Endothelial cell of hepatic sinusoid (primary cell): Measurements from ENCODE around the gene COPB2.
"Not testable (repeated sequence)": the region's sequence is repeated elsewhere in the genome, so short reads cannot be mapped to it uniquely, and the experiment has no call there.

Experiments used
- in situ Hi-C: cut with HindIII; loops from 2 replicates; pipeline ENCODE4 v1.10.0; 2017; ENCODE audit warnings: low sequenced_read_pairs

The COPB2 gene

GRCh38 chr3:139389552-139390368 is at the start of gene COPB2:
COPB2 (minus strand) TSS chr3:139389647; CDS start chr3:139389550, 97 bp downstream.
- in situ Hi-C loops: no loop called here

- in situ Hi-C loops: no loop called here
Observed at GRCh38 chr3:139434764-139435307, 45.4 kb upstream of the COPB2 start.

GRCh38 chr3:139434228-139434627 is 44.8 kb upstream of the COPB2 start:
- in situ Hi-C loops: no loop called here

GRCh38 chr3:139433089-139433488 is 43.6 kb upstream of the COPB2 start:
- in situ Hi-C loops: no loop called here

- in situ Hi-C loops: no loop called here
Observed at GRCh38 chr3:139430493-139430892, 41.0 kb upstream of the COPB2 start.

DNA sequence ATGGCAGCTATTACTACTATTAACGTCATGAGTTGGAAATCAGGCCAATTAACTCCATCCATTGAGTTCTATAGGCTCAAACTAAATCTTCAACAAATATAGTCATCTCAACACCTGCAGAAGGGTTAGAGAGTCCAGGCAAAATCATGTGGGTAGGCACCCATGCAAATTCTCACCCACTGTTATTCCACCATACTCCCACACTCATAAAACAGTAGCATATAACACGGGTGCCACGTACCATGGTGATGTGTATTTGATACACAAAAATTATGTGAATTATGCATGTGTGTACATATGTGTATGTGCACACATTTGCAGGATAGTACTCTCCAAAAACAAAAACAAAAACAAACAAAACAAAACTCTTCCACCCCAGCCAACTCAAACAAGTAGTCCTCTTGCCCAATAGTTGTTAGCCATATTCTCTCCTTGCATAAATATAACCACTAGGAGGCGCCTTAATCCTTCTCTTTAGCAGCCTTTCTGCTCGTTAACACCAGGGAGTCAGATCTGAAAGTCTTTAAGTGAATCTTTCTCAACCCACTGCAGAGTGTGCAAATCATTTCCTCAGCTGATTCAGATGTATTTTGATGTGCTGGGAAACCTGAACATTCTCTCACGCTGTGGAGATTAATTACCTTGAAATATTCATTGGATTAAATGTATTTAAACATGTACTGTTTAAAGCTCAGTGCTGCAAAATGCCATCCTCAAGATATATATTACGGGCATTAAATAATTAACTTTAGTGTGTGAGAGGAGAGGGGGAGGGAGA is 38.0 kb upstream of the COPB2 start:
- in situ Hi-C loops: no loop called here

DNA sequence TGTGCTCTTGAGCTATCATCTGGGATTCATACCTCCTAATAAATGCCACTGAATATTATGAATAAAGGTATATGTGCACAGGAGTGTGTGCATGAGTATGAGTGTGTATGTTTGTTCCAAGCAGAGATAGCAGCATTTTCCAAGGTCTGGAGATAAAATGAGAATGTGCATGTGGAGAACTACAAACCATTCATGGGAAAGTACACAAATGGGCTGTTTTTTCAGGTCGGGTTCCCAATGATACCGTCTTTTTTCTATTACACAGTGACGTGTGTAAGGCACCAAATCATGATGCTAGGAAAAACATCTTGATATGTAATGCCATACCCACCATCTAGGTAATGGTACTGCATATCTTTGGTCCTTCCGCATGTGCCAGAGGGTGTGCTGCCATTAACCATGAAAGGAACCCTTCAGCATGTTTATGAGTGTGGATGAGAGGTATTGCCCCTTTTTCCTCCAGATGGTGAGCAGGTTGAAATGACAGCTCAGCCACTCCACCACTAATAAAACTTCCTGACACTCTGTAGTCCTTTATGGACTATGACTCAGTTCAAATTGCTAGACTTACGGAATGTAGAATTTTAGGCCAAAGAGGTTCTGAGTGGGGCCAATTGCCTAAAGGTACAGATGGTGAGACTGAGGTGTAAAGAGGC is 36.4 kb upstream of the COPB2 start:
- in situ Hi-C loops: no loop called here

- in situ Hi-C loops: no loop called here
Observed at GRCh38 chr3:139423232-139423631, 33.8 kb upstream of the COPB2 start.

- in situ Hi-C loops: no loop called here
Observed at GRCh38 chr3:139421460-139421859, 32.0 kb upstream of the COPB2 start.

- in situ Hi-C loops: no loop called here
Observed at GRCh38 chr3:139421040-139421439, 31.6 kb upstream of the COPB2 start.

- in situ Hi-C loops: no loop called here
Observed at GRCh38 chr3:139418144-139418543, 28.7 kb upstream of the COPB2 start.

GRCh38 chr3:139416275-139416674 is 26.8 kb upstream of the COPB2 start:
- in situ Hi-C loops: no loop called here

GRCh38 chr3:139414608-139415224 is 25.3 kb upstream of the COPB2 start:
- in situ Hi-C loops: no loop called here

- in situ Hi-C loops: not testable (repeated sequence)
Observed at GRCh38 chr3:139412891-139413290, 23.4 kb upstream of the COPB2 start.

- in situ Hi-C loops: not testable (repeated sequence)
Observed at GRCh38 chr3:139401155-139401554, 11.7 kb upstream of the COPB2 start.

GRCh38 chr3:139396707-139397106 is 7.3 kb upstream of the COPB2 start:
- in situ Hi-C loops: no loop called here

- in situ Hi-C loops: no loop called here
Observed at GRCh38 chr3:139394116-139394515, 4.7 kb upstream of the COPB2 start.

DNA sequence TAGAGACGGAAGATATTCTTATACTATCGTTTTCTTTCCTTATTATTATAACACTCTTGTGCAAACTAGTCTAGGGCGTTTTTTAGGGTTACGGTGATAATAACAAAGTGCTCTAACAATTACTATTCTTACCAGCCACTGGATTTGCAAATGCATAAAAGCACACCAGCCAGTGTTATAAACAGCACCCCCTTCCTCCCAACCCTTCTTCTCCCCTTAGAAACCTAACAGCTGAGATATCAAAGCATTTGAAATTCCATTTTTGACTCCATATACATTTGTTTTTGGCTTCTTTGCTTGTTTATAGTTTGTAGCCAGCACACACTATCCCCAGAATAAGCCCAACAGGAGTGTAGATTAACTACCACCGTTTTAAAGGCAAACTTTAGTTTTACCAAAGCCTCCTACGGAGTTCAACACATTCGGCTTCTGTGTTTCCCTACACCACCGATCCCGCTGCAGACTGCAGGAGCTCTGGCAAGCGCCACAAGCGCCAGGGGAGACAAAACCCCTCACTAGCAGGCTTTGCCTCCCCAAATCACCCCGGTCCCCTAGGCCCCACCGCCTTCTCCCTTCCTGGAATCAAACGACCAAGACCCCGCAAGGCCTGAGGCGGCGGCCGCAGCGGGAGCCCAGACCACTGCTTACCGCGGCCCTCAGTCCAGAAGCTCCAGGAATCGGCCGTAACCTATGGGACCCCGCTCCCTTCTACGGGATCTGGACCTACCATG is 461 bp downstream of the COPB2 start:
- in situ Hi-C loops: no loop called here

DNA sequence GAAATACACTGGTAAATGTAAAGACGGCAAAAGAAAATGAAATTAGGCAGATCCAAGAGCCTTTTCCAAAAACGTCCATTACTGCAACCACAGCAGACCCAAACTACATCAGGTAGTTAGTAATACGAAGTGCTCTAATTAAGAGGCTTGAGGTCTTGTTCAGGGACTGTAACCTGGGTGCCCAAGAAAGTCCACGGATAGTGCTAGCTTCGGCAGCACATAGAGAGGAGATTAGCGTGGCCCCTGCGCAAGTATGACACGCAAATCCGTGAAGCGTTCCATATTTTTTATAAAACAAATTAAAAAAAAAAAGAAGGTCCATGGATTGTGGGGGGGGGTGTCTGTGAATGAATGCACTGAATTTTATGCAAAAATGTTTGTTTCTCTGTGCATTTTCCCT is 1.4 kb downstream of the COPB2 start:
- in situ Hi-C loops: no loop called here

- in situ Hi-C loops: not testable (repeated sequence)
Observed at GRCh38 chr3:139382291-139382690, 7.2 kb downstream of the COPB2 start.
